RWPE2 (cell line): ENCODE data around the gene ZNRF3.
"Not testable (repeated sequence)": the region's sequence is repeated elsewhere in the genome, so short reads cannot be mapped to it uniquely, and the experiment has no call there.

Experiments used
- ATAC-seq: fragments of 200-7000 bp; cut with Tn5 transposase; 3 replicates; pipeline ENCODE4 v1.9.1; 2021; ENCODE audit warnings: low read depth
- DNase-seq: peaks from one replicate; pipeline ENCODE4 v3.0.0-alpha.2; 2020; ENCODE audit warnings: low spot score
- H3K27ac ChIP-seq: fragments of 450-650 bp; 2 replicates; pipeline ENCODE4 v1.5.1; 2017; ENCODE audit warnings: mild to moderate bottlenecking; ENCODE audit not compliant: poor library complexity, severe bottlenecking
- H3K27me3 ChIP-seq: fragments of 250-450 bp; sonication (Bioruptor Pico); 2 replicates; pipeline ENCODE4 v1.5.1; 2021; ENCODE audit warnings: mild to moderate bottlenecking, moderate library complexity; ENCODE audit not compliant: insufficient read depth, poor library complexity, severe bottlenecking
- H3K36me3 ChIP-seq: fragments of 250-450 bp; sonication (Bioruptor Pico); 2 replicates; pipeline ENCODE4 v1.5.1; 2020; ENCODE audit warnings: low read depth, mild to moderate bottlenecking, moderate library complexity
- H3K4me1 ChIP-seq: fragments of 250-450 bp; sonication (Bioruptor Pico); 2 replicates; pipeline ENCODE4 v1.5.1; 2021; ENCODE audit warnings: mild to moderate bottlenecking, moderate library complexity; ENCODE audit not compliant: insufficient read depth, poor library complexity, severe bottlenecking
- H3K4me3 ChIP-seq: fragments of 250-450 bp; sonication (Bioruptor Pico); 2 replicates; pipeline ENCODE4 v1.5.1; 2021; ENCODE audit warnings: mild to moderate bottlenecking, moderate library complexity; ENCODE audit not compliant: severe bottlenecking
- H3K9me3 ChIP-seq: fragments of 250-450 bp; sonication (Bioruptor Pico); 2 replicates; pipeline ENCODE4 v1.5.1; 2021; ENCODE audit warnings: mild to moderate bottlenecking, moderate library complexity; ENCODE audit not compliant: severe bottlenecking
- CTCF ChIP-seq: fragments of 450-650 bp; IDR thresholded peaks from one replicate; pipeline ENCODE4 v1.5.1; 2017; ENCODE audit warnings: mild to moderate bottlenecking, moderate library complexity; ENCODE audit not compliant: poor library complexity, severe bottlenecking

Gene ZNRF3

DNA sequence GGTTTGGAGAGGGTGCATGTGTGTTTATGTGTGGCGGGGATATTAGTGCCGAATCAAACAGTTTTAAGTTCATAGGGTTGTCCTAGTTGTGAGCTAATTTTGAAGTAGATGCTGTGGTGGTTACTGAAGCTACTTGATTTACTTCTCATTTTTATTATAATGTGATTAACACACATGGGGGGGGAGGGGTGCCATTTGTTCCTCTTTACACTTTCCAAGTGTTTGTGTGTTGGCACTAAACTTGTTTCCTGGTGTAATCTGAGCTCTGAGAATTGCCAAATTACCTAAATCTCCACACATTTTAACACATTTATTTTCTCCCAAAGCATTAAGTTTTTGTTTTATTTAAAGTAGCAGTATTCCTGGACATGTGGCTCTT lies 60.1 kb downstream of the ZNRF3 start:
- Histone ChIP-seq H3K4me3 (no peak overlapping the region), H3K4me1 (no peaks in the 10 kb centered on the region), H3K9me3 (no peaks in the 10 kb centered on the region), H3K27me3 (no peaks in the 10 kb centered on the region), H3K36me3 (no peaks in the 10 kb centered on the region), H3K27ac (no peak overlapping the region)
- DNase-seq = no peak
- TF ChIP-seq CTCF = no peak
- no peak for ATAC-seq

GRCh38 chr22:28947125-28947524 lies 63.8 kb downstream of the ZNRF3 start:
- H3K27me3 ChIP-seq = no peaks in the 10 kb centered on the region
- TF ChIP-seq CTCF = no peak
- H3K27ac ChIP-seq = no peak overlapping the region
- H3K4me1 ChIP-seq = no peaks in the 10 kb centered on the region
- no peak for ATAC-seq
- DNase-seq = no peak
- H3K36me3 ChIP-seq = no peaks in the 10 kb centered on the region
- H3K9me3 ChIP-seq = no peaks in the 10 kb centered on the region
- no peak overlapping the region for H3K4me3 ChIP-seq

- H3K4me1 ChIP-seq = peaks cover 6% of the 10 kb centered on the region
- no peaks in the 10 kb centered on the region for H3K36me3 ChIP-seq
- no peaks in the 10 kb centered on the region for H3K27me3 ChIP-seq
- no peak for DNase-seq
- H3K4me3 ChIP-seq = no peak overlapping the region
- no peaks in the 10 kb centered on the region for H3K9me3 ChIP-seq
- ATAC-seq = no peak
- TF ChIP-seq CTCF = no peak
- no peak overlapping the region for H3K27ac ChIP-seq
These were observed 65.1 kb downstream of the ZNRF3 start for GRCh38 chr22:28948424-28948823.

DNA sequence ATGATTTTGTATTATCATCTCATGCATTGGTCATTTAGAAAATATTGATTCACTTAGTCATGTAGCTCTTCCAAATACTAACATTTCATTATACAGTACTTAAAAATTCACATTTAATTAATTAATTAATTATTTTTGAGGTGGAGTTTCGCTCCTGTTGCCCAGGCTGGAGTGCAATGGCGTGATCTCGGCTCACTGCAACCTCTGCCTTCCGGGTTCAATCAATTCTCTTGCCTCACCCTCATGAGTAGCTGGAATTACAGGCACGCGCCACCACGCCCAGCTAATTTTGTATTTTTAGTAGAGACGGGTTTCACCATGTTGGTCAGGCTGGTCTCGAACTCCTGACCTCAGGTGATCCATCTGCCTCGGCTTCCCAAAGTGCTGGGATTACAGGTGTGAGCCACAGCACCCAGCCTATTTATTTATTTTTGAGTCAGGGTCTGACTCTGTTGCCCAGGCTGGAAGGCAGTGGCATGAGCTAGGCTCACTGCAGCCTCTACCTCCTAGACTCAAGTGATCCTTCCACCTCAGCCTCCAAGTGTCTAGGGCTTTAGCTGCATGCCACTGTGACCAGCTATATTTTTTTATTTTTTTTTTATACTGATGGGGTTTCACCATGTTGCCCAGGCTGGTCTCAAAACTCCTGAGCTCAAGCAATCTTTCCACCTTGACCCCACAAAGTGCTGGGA lies 65.6 kb downstream of the ZNRF3 start:
- H3K9me3 ChIP-seq, H3K27me3 ChIP-seq, H3K4me3 ChIP-seq, DNase-seq, H3K36me3 ChIP-seq, H3K27ac ChIP-seq, H3K4me1 ChIP-seq, ATAC-seq: not testable (repeated sequence)

DNA sequence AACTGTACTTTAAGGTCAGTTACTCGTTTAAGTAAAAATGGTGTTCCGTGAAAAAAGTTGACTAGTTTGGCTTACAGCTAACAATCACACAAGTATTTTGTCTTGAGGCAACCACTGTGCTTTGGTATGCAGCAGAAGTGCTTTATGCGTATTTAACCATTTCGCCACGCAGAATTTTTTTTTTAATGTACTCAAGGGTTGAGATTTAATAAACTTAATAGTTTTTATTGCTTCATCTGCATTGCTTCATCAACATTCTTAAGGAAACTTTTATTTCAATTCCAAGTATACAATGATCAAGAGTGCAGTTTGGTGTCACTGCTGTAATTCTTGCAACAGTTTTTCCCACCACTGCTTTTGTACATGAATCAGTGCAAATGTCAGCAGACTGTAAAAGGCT lies 66.4 kb downstream of the ZNRF3 start:
- DNase-seq (no peak), ATAC-seq (no peak)
- peaks cover 6% of the 10 kb centered on the region for H3K4me1 ChIP-seq
- H3K27ac ChIP-seq = no peak overlapping the region
- TF ChIP-seq CTCF = no peak
- H3K9me3 ChIP-seq = no peaks in the 10 kb centered on the region
- no peak overlapping the region for H3K4me3 ChIP-seq
- no peaks in the 10 kb centered on the region for H3K36me3 ChIP-seq
- H3K27me3 ChIP-seq = no peaks in the 10 kb centered on the region
